Astrocyte of the cerebellum (primary cell): ENCODE measurements around the gene FZD8.
A peak's percentile ranks its signal among the peaks of the same experiment; 100 is the strongest.

Experiments used
- DNase-seq: peaks from one replicate; pipeline ENCODE4 v3.0.0-alpha.2; 2011; ENCODE audit warnings: low read depth
- H3K4me3 ChIP-seq: 2 replicates; pipeline ENCODE4 v1.5.1; 2011; ENCODE audit warnings: mild to moderate bottlenecking, low read depth, low read length, moderate library complexity
- CTCF ChIP-seq: IDR thresholded peaks from 2 replicates; pipeline ENCODE4 v1.5.1; 2012; ENCODE audit warnings: low read length, low read depth, moderate library complexity, mild to moderate bottlenecking; ENCODE audit errors: missing control alignments
- in situ Hi-C: cut with HindIII; loops from 2 replicates; pipeline ENCODE4 v1.10.0; 2017; ENCODE audit warnings: low sequenced_read_pairs

FZD8 gene

GRCh38 chr10:35611750-35612149 is 30.3 kb downstream of the FZD8 start:
- in situ Hi-C loops = no loop called here
- no peak for DNase-seq
- no peak overlapping the region for H3K4me3 ChIP-seq
- no peak for TF ChIP-seq CTCF

GRCh38 chr10:35608328-35608672 is 33.8 kb downstream of the FZD8 start:
- in situ Hi-C loops = no loop called here
- TF ChIP-seq CTCF = no peak
- DNase-seq = no peak
- H3K4me3 ChIP-seq = peak overlapping the region; percentile 35

DNA sequence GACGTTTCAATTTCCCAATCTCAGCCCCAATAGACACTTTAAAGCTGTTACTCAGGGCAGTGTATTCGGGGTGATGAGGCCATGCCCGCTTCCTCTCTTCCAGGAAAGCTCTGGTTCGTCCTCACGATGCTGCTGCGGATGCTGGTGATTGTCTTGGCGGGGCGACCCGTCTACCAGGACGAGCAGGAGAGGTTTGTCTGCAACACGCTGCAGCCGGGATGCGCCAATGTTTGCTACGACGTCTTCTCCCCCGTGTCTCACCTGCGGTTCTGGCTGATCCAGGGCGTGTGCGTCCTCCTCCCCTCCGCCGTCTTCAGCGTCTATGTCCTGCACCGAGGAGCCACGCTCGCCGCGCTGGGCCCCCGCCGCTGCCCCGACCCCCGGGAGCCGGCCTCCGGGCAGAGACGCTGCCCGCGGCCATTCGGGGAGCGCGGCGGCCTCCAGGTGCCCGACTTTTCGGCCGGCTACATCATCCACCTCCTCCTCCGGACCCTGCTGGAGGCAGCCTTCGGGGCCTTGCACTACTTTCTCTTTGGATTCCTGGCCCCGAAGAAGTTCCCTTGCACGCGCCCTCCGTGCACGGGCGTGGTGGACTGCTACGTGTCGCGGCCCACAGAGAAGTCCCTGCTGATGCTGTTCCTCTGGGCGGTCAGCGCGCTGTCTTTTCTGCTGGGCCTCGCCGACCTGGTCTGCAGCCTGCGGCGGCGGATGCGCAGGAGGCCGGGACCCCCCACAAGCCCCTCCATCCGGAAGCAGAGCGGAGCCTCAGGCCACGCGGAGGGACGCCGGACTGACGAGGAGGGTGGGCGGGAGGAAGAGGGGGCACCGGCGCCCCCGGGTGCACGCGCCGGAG is 34.4 kb downstream of the FZD8 start:
- no peak for DNase-seq
- in situ Hi-C loops = no loop called here
- H3K4me3 ChIP-seq = peak overlapping the region; percentile 35
- no peak for TF ChIP-seq CTCF

DNA sequence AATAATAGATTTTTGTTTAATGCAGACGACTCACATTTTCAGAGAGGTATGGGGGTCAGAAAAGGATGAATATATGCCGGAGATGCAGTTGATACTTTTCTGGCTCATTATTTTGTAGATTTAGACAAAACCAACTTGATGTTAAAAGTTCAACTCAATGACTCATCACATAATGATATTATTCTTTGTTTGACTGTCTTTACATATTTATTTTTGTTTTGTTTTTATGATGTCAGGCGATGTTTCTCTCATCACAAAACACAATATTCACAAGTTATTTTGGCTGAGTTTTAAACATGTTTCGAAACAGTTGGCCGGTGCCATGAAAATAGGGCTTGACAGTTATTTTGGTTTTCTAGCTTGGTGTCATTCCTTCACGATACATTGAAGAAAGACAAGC is 35.7 kb downstream of the FZD8 start:
- in situ Hi-C loops = no loop called here
- DNase-seq = peak; percentile 1
- TF ChIP-seq CTCF = no peak
- no peak overlapping the region for H3K4me3 ChIP-seq

GRCh38 chr10:35605191-35605590 is 36.9 kb downstream of the FZD8 start, which contains the start of gene GJD4:
GJD4 (plus strand) TSS chr10:35605341; CDS start chr10:35605568, 227 bp downstream.
- no peak for TF ChIP-seq CTCF
- no peak within 1 kb of the TSS for H3K4me3 ChIP-seq
- DNase-seq = no peak
- in situ Hi-C loops = no loop called here

DNA sequence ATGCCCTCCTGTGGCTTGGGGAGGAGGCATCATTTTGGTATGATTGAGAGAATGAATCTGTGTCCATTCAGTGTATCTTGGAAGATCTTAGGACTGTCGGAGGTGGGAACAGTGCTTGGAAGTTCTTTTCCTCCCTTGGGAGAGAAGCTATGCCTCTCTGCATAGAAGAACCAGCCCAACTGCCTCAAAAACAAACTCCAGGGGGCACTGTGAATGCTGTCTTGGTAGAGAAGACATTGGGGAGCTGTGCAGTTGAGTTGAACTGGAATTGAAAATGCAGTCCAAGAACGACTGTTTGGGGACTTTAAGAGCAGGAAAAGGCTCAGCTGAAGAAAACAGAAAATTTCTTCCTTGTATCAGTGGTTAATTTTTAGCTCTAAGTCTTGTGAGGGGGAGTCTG is 41.9 kb downstream of the FZD8 start:
- no peak for DNase-seq
- no peak overlapping the region for H3K4me3 ChIP-seq
- TF ChIP-seq CTCF = no peak
- in situ Hi-C loops = no loop called here
